A549 (cell line): ENCODE results near the gene H19. TPM values are rescaled to one million over a fixed set of nuclear protein-coding genes. Genes with fewer than 3 reads are reported as not detected.

Experiments used
- ATAC-seq, 2 experiments: fragments of 200-7000 bp in 1 of 2; fragments of >200 bp in 1 of 2; cut with Nextera tagmentation in 1 of 2; cut with Tn5 transposase in 1 of 2; 3 replicates each; pipeline versions ENCODE4 v1.8.0 to v1.9.1; 2018 to 2020; ENCODE audit warnings: mild to moderate bottlenecking in 1 of 2, moderate library complexity in 1 of 2
- CTCF ChIA-PET: fragments of 300-600 bp; sonication (Branson Sonifier 250); formaldehyde crosslinking; extraction: SDS; loops from one replicate; lab custom pipeline; 2021; ENCODE audit warnings: antibody characterized with exemption, inconsistent platforms; lab: Yijun Ruan, JAX
- POLR2A ChIA-PET: fragments of 350-600 bp; formaldehyde crosslinking; extraction: SDS; loops from one replicate; lab custom pipeline; 2021; ENCODE audit warnings: antibody characterized with exemption, inconsistent platforms; lab: Yijun Ruan, JAX
- DNase-seq, 2 experiments: peaks; one replicate each; pipeline versions ENCODE4 v3.0.0 to v3.0.0-alpha.2; 2011 to 2016; ENCODE audit warnings: low read depth in 1 of 2, low spot score in 1 of 2
- FAIRE-seq: peaks from 2 replicates; lab custom pipeline; 2011; peaks lifted over from hg19 to GRCh38; lab: Jason Lieb, UNC
- H3K27ac ChIP-seq, 2 experiments: fragments of >200 bp; sonication (Bioruptor Twin); formaldehyde crosslinking; 3 replicates each; pipeline ENCODE4 v1.5.1; 2016 to 2017
- H3K4me1 ChIP-seq: fragments of >200 bp; sonication (Bioruptor Twin); formaldehyde crosslinking; 3 replicates; pipeline ENCODE4 v1.6.1; 2016
- H3K4me2 ChIP-seq: fragments of >200 bp; sonication (Bioruptor Twin); formaldehyde crosslinking; 3 replicates; pipeline ENCODE4 v1.6.1; 2016
- H3K4me3 ChIP-seq: fragments of >200 bp; sonication (Bioruptor Twin); formaldehyde crosslinking; 3 replicates; pipeline ENCODE4 v1.5.1; 2016
- H3K9me3 ChIP-seq: fragments of >200 bp; sonication (Bioruptor Twin); formaldehyde crosslinking; 3 replicates; pipeline ENCODE4 v1.6.1; 2016
- BHLHE40 ChIP-seq: IDR thresholded peaks from 2 replicates; pipeline ENCODE4 v1.6.1; 2012; ENCODE audit warnings: low read depth, low read length, inconsistent platforms
- CHD2 ChIP-seq: fragments of 150-350 bp; IDR thresholded peaks from 2 replicates; pipeline ENCODE4 v1.6.1; 2014; ENCODE audit warnings: low read length; ENCODE audit not compliant: partially characterized antibody
- CHD4 ChIP-seq: fragments of 200-600 bp; sonication (generic); IDR thresholded peaks from 2 replicates; pipeline ENCODE4 v1.6.1; 2016; ENCODE audit warnings: antibody characterized with exemption, mild to moderate bottlenecking, borderline replicate concordance
- E2F6 ChIP-seq: IDR thresholded peaks from 2 replicates; pipeline ENCODE4 v1.6.1; 2012; ENCODE audit warnings: low read depth, borderline replicate concordance
- EHF ChIP-seq: fragments of 250-450 bp; sonication (Bioruptor Pico); IDR thresholded peaks from 2 replicates; pipeline ENCODE4 v1.5.0; 2020; ENCODE audit warnings: mild to moderate bottlenecking
- ESRRA ChIP-seq: fragments of 150-350 bp; IDR thresholded peaks from 2 replicates; pipeline ENCODE4 v1.6.1; 2014; ENCODE audit warnings: mild to moderate bottlenecking, low read length, borderline replicate concordance
- FOXS1 ChIP-seq: fragments of 250-450 bp; sonication (Bioruptor Pico); IDR thresholded peaks from 2 replicates; pipeline ENCODE4 v1.5.0; 2020; ENCODE audit warnings: mild to moderate bottlenecking, moderate library complexity
- HMGXB4 ChIP-seq: fragments of 250-450 bp; sonication (Bioruptor Pico); IDR thresholded peaks from 2 replicates; pipeline ENCODE4 v1.5.0; 2021; ENCODE audit warnings: mild to moderate bottlenecking, moderate library complexity, borderline replicate concordance
- JUNB ChIP-seq: fragments of >200 bp; sonication (Bioruptor Twin); formaldehyde crosslinking; IDR thresholded peaks from 2 replicates; pipeline ENCODE4 v1.6.1; 2016
- MAFK ChIP-seq: fragments of 450-650 bp; IDR thresholded peaks from 2 replicates; pipeline ENCODE4 v1.6.1; 2014; ENCODE audit not compliant: partially characterized antibody
- MAX ChIP-seq: IDR thresholded peaks from 2 replicates; pipeline ENCODE4 v1.6.1; 2012
- MAZ ChIP-seq: fragments of 150-350 bp; IDR thresholded peaks from 2 replicates; pipeline ENCODE4 v1.6.1; 2014; ENCODE audit warnings: antibody characterized with exemption, low read depth, low read length, borderline replicate concordance
- MYC ChIP-seq: IDR thresholded peaks from 2 replicates; pipeline ENCODE4 v1.6.1; 2012; ENCODE audit warnings: mild to moderate bottlenecking, inconsistent platforms, low read length, improper control_type of control experiment, borderline replicate concordance
- NPAS2 ChIP-seq: fragments of 250-450 bp; sonication (Bioruptor Pico); IDR thresholded peaks from 2 replicates; pipeline ENCODE4 v1.8.0; 2022; ENCODE audit warnings: mild to moderate bottlenecking, moderate library complexity, borderline replicate concordance
- NR3C1 ChIP-seq: fragments of >200 bp; sonication (Bioruptor Twin); formaldehyde crosslinking; IDR thresholded peaks from 3 replicates; pipeline ENCODE4 v1.6.1; 2017
- PBX3 ChIP-seq: IDR thresholded peaks from 2 replicates; pipeline ENCODE4 v1.6.1; 2012
- RAD21 ChIP-seq, 2 experiments: fragments of >200 bp in 1 of 2; sonication (Bioruptor Twin) in 1 of 2; formaldehyde crosslinking in 1 of 2; IDR thresholded peaks in 1 of 2; conservative IDR thresholded peaks in 1 of 2; 2 replicates in 1 of 2; 3 replicates in 1 of 2; pipeline ENCODE4 v1.6.1; 2012 to 2018; ENCODE audit warnings: inconsistent platforms in 1 of 2
- RARB ChIP-seq: fragments of 250-450 bp; sonication (Bioruptor Pico); IDR thresholded peaks from 2 replicates; pipeline ENCODE4 v1.8.0; 2021; ENCODE audit warnings: mild to moderate bottlenecking, moderate library complexity
- REST ChIP-seq: fragments of 200-600 bp; sonication (generic); IDR thresholded peaks from 2 replicates; pipeline ENCODE4 v1.6.1; 2016; ENCODE audit warnings: antibody characterized with exemption, mild to moderate bottlenecking, moderate library complexity
- RFX5 ChIP-seq: fragments of 450-650 bp; IDR thresholded peaks from 2 replicates; pipeline ENCODE4 v1.7.1; 2014; ENCODE audit warnings: antibody characterized with exemption, mild to moderate bottlenecking, moderate library complexity
- RNF2 ChIP-seq: fragments of 200-600 bp; sonication (generic); IDR thresholded peaks from 2 replicates; pipeline ENCODE4 v1.6.1; 2016; ENCODE audit warnings: low read depth, mild to moderate bottlenecking, antibody characterized with exemption, moderate library complexity, borderline replicate concordance
- SREBF2 ChIP-seq: fragments of 450-650 bp; IDR thresholded peaks from 2 replicates; pipeline ENCODE4 v1.6.1; 2014; ENCODE audit warnings: mild to moderate bottlenecking, moderate library complexity
- TFCP2L1 ChIP-seq: fragments of 250-450 bp; sonication (Bioruptor Pico); IDR thresholded peaks from 2 replicates; pipeline ENCODE4 v1.5.0; 2021; ENCODE audit warnings: mild to moderate bottlenecking
- TP53 ChIP-seq: fragments of 250-450 bp; sonication (Bioruptor Pico); IDR thresholded peaks from 2 replicates; pipeline ENCODE4 v1.5.0; 2021; ENCODE audit warnings: mild to moderate bottlenecking, moderate library complexity
- ZC3H11A ChIP-seq: fragments of 450-650 bp; IDR thresholded peaks from 2 replicates; pipeline ENCODE4 v1.6.1; 2014; ENCODE audit warnings: antibody characterized with exemption, mild to moderate bottlenecking
- ZNF302 ChIP-seq: fragments of 250-450 bp; sonication (Bioruptor Pico); IDR thresholded peaks from 2 replicates; pipeline ENCODE4 v1.9.0; 2021; ENCODE audit warnings: inconsistent platforms, mild to moderate bottlenecking, moderate library complexity
- ZSCAN20 ChIP-seq: fragments of 250-450 bp; sonication (Bioruptor Pico); IDR thresholded peaks from 2 replicates; pipeline ENCODE4 v1.8.0; 2022; ENCODE audit warnings: mild to moderate bottlenecking, moderate library complexity
- WGBS: methylation state at CpG from one replicate; pipeline ENCODE4 v1.1.6; 2017; ENCODE audit errors: missing lambda C conversion rate; 5-methylcytosine and 5-hydroxymethylcytosine counted together
- polyA plus RNA-seq, 4 experiments: library from polyadenylated mRNA; depleted of rRNA in 3 of 4; stranded (reverse); fragments of >200 nt; fragmentation: RNase III in 1 of 4; extraction: RNeasy Plus Mini Kit Qiagen cat#74134 plus additional on column Dnase treatment in 1 of 4; gene quantifications; 2 replicates in 3 of 4; 3 replicates in 1 of 4; pipeline ENCODE4 v1.2.3, GENCODE V29; 2011 to 2017

The H19 gene
- polyA plus RNA-seq, 2 of the 4 experiments (the other 2 are of a cell fraction), result 16.6 to 37.1 TPM

- POLR2A ChIA-PET, result no interaction called here
Measured at GRCh38 chr11:1987024-1987423, 10.6 kb downstream of the H19 start.

GRCh38 chr11:1983601-1983961, 14.1 kb downstream of the H19 start:
- Histone ChIP-seq H3K9me3 (no peaks in the 10 kb centered on the region), H3K4me3 (no peak overlapping the region), H3K27ac (no peak overlapping the region), H3K4me2 (no peak overlapping the region), H3K4me1 (no peaks in the 10 kb centered on the region)
- DNase-seq (peak in 1 of 2 experiments; percentile 0), ATAC-seq (no peak), FAIRE-seq (no peak)
- CTCF ChIA-PET, result interaction anchor here (0.7 to 1.1 kb wide), 4 partner anchors 18 to 331 kb away, joined by 3 to 5 read pairs (median 4); no protein-coding TSS in a partner anchor
- POLR2A ChIA-PET, result no interaction called here
- WGBS, result 75% methylated on average over 5 of the region's 12 CpGs
- TF ChIP-seq ZSCAN20 (CRISPR knock-in tag), result no peak
- no peak for TF ChIP-seq MAFK
- no peak for TF ChIP-seq FOXS1 (CRISPR knock-in tag)
- no peak for TF ChIP-seq TP53 (CRISPR knock-in tag)
- TF ChIP-seq ZNF302 (CRISPR knock-in tag), result no peak
- no peak for TF ChIP-seq TFCP2L1 (CRISPR knock-in tag)
- no peak for TF ChIP-seq MAX
- TF ChIP-seq SREBF2, result no peak
- TF ChIP-seq MYC, result no peak
- TF ChIP-seq RFX5, result no peak
- no peak for TF ChIP-seq JUNB
- no peak for TF ChIP-seq NR3C1
- TF ChIP-seq ZC3H11A, result no peak
- TF ChIP-seq NPAS2 (CRISPR knock-in tag), result no peak
- TF ChIP-seq RNF2, result no peak
- no peak for TF ChIP-seq HMGXB4 (CRISPR knock-in tag)

More at GRCh38 chr11:1987024-1987423, 10.6 kb downstream of the H19 start:
- Histone ChIP-seq H3K27ac (no peak overlapping the region), H3K4me2 (no peak overlapping the region), H3K4me3 (no peak overlapping the region), H3K9me3 (no peaks in the 10 kb centered on the region), H3K4me1 (no peaks in the 10 kb centered on the region)
- no peak for FAIRE-seq
- TF ChIP-seq ESRRA (no peak), MAZ (no peak), RARB (CRISPR knock-in tag) (no peak), CHD4 (no peak), E2F6 (no peak), ZC3H11A (no peak), PBX3 (no peak), CHD2 (no peak), REST (no peak), TP53 (CRISPR knock-in tag) (no peak), FOXS1 (CRISPR knock-in tag) (no peak), EHF (CRISPR knock-in tag) (no peak), BHLHE40 (no peak), RAD21 (conservative IDR thresholded peaks at IDR 0.05 in 1 of 2, IDR thresholded peaks at IDR 0.05 in 1 of 2) (no peak), RNF2 (no peak), ZNF302 (CRISPR knock-in tag) (no peak)
- DNase-seq, result no peak
- no CpG with 5 or more reads among the region's 6 CpGs for WGBS
- CTCF ChIA-PET, result interaction anchor here (0.6 to 2.5 kb wide), 6 partner anchors 10 to 335 kb away, joined by 3 to 16 read pairs (median 4); no protein-coding TSS in a partner anchor
- ATAC-seq, result peak; percentile 65 to 74
